HL-60 (cell line): ENCODE results near the gene FAM227B.

Experiments used
- DNase-seq, 2 experiments: peaks; one replicate each; pipeline ENCODE4 v3.0.0-alpha.2; 2010 to 2020; ENCODE audit warnings: low read depth in 1 of 2, low spot score in 1 of 2
- H3K27ac ChIP-seq: fragments of 250-450 bp; sonication (Bioruptor Pico); replicated peaks from 2 replicates; pipeline ENCODE4 v1.5.1; 2020; ENCODE audit warnings: mild to moderate bottlenecking, moderate library complexity
- H3K27me3 ChIP-seq: fragments of 250-450 bp; sonication (Bioruptor Pico); 2 replicates; pipeline ENCODE4 v1.5.1; 2021; ENCODE audit warnings: mild to moderate bottlenecking, moderate library complexity; ENCODE audit not compliant: insufficient read depth, poor library complexity, severe bottlenecking
- H3K4me3 ChIP-seq: replicated peaks from 2 replicates; pipeline ENCODE4 v1.5.1; 2011; ENCODE audit warnings: mild to moderate bottlenecking, control low read depth, low read length; ENCODE audit not compliant: insufficient read depth
- CTCF ChIP-seq: IDR thresholded peaks from one replicate; pipeline ENCODE4 v1.5.1; 2011; ENCODE audit warnings: low read length, control low read depth, inconsistent platforms; ENCODE audit not compliant: insufficient read depth
- GABPA ChIP-seq: IDR thresholded peaks from 2 replicates; pipeline ENCODE4 v1.6.1; 2012; ENCODE audit warnings: low read depth
- POLR2AphosphoS5 ChIP-seq: IDR thresholded peaks from 2 replicates; pipeline ENCODE4 v1.6.1; 2012; ENCODE audit warnings: low read depth
- REST ChIP-seq: IDR thresholded peaks from 2 replicates; pipeline ENCODE4 v1.6.1; 2012; ENCODE audit warnings: low read depth; ENCODE audit not compliant: insufficient replicate concordance
- SPI1 ChIP-seq: IDR thresholded peaks from 2 replicates; pipeline ENCODE4 v1.6.1; 2012; ENCODE audit warnings: low read depth, mild to moderate bottlenecking, borderline replicate concordance

FAM227B gene

GRCh38 chr15:49627407-49627877, 6.8 kb upstream of the FAM227B start:
- no peak overlapping the region for H3K4me3 ChIP-seq
- DNase-seq, result no peak
- H3K27me3 ChIP-seq, result no peaks in the 10 kb centered on the region
- H3K27ac ChIP-seq, result no peak overlapping the region
- TF ChIP-seq GABPA, result no peak

- Histone ChIP-seq H3K4me3 (no peak overlapping the region), H3K27ac (no peak overlapping the region)
These were observed 4.9 kb upstream of the FAM227B start for GRCh38 chr15:49625460-49626036.

GRCh38 chr15:49624056-49624455, 3.4 kb upstream of the FAM227B start:
- no peak for DNase-seq
- Histone ChIP-seq H3K4me3 (no peak overlapping the region), H3K27ac (no peak overlapping the region), H3K27me3 (no peaks in the 10 kb centered on the region)
- no peak for TF ChIP-seq POLR2AphosphoS5
- TF ChIP-seq GABPA, result no peak
- TF ChIP-seq CTCF, result no peak
- TF ChIP-seq SPI1, result no peak
- no peak for TF ChIP-seq REST

More at GRCh38 chr15:49625460-49626036, 4.9 kb upstream of the FAM227B start:
- H3K27me3 ChIP-seq, result no peaks in the 10 kb centered on the region
- no peak for TF ChIP-seq SPI1
- no peak for TF ChIP-seq CTCF
- TF ChIP-seq POLR2AphosphoS5, result no peak
- TF ChIP-seq REST, result no peak
- TF ChIP-seq GABPA, result no peak
- no peak for DNase-seq

- no peak for DNase-seq
- Histone ChIP-seq H3K27ac (no peak overlapping the region), H3K27me3 (no peaks in the 10 kb centered on the region), H3K4me3 (no peak overlapping the region)
- TF ChIP-seq REST (no peak), GABPA (no peak), CTCF (no peak), SPI1 (no peak), POLR2AphosphoS5 (no peak)
These were observed 1.9 kb upstream of the FAM227B start for GRCh38 chr15:49622561-49622960.
